Measurements from ENCODE around the gene UNC93B1.
"Not testable (repeated sequence)": the region's sequence is repeated elsewhere in the genome, so short reads cannot be mapped to it uniquely, and the experiment has no call there.

Gene UNC93B1

GRCh38 chr11:67982255-67982857 is 21.5 kb downstream of the UNC93B1 start:
- not testable (repeated sequence) for DNase-seq

- not testable (repeated sequence) for DNase-seq
Measured at GRCh38 chr11:67981226-67981625, 22.7 kb downstream of the UNC93B1 start.

GRCh38 chr11:67978766-67979418 is 25.0 kb downstream of the UNC93B1 start:
- peak; percentile 41 for DNase-seq

- not testable (repeated sequence) for DNase-seq
Measured at GRCh38 chr11:67974746-67975145, 29.2 kb downstream of the UNC93B1 start.

GRCh38 chr11:67965830-67966348 is 38.0 kb downstream of the UNC93B1 start:
- DNase-seq, result not testable (repeated sequence)

GRCh38 chr11:67964746-67965145 is 39.2 kb downstream of the UNC93B1 start:
- DNase-seq, result not testable (repeated sequence)

- not testable (repeated sequence) for DNase-seq
Measured at GRCh38 chr11:67963879-67964278, 40.0 kb downstream of the UNC93B1 start.

- not testable (repeated sequence) for DNase-seq
Measured at GRCh38 chr11:67963217-67963616, 40.7 kb downstream of the UNC93B1 start.

- DNase-seq, result not testable (repeated sequence)
Measured at GRCh38 chr11:67956236-67956635, 47.7 kb downstream of the UNC93B1 start.

- DNase-seq, result peak; percentile 88
Measured at GRCh38 chr11:67955461-67956007, 48.4 kb downstream of the UNC93B1 start.

GRCh38 chr11:67954971-67955370 is 48.9 kb downstream of the UNC93B1 start:
- DNase-seq, result not testable (repeated sequence)

GRCh38 chr11:67954251-67954650 is 49.6 kb downstream of the UNC93B1 start:
- DNase-seq, result not testable (repeated sequence)

- DNase-seq, result not testable (repeated sequence)
Measured at GRCh38 chr11:67950705-67951104, 53.2 kb downstream of the UNC93B1 start.

GRCh38 chr11:67947785-67948184 is 56.1 kb downstream of the UNC93B1 start:
- not testable (repeated sequence) for DNase-seq

- not testable (repeated sequence) for DNase-seq
Measured at GRCh38 chr11:67946403-67946802, 57.5 kb downstream of the UNC93B1 start.

- DNase-seq, result not testable (repeated sequence)
Measured at GRCh38 chr11:67943406-67943805, 60.5 kb downstream of the UNC93B1 start.

All from stimulated activated CD8-positive, alpha-beta memory T cell treated with anti-CD3 and anti-CD28 coated beads, Interleukin-4, amount 100 ng/mL, for 48 hours (primary cell).